ENCODE measurements around the gene SH3GLB1.

SH3GLB1 gene

GRCh38 chr1:86739648-86740509 is 35.5 kb downstream of the SH3GLB1 start:
- DNase-seq, result no peak

GRCh38 chr1:86741947-86742572 is 37.7 kb downstream of the SH3GLB1 start:
- DNase-seq, result peak; percentile 11 to 18

GRCh38 chr1:86747304-86747703 is 42.9 kb downstream of the SH3GLB1 start:
- no peak for DNase-seq

GRCh38 chr1:86748622-86749373 is 44.4 kb downstream of the SH3GLB1 start:
- DNase-seq, result no peak

- no peak for DNase-seq
Observed at GRCh38 chr1:86750076-86750475, 45.7 kb downstream of the SH3GLB1 start.

GRCh38 chr1:86750530-86750929 is 46.2 kb downstream of the SH3GLB1 start:
- no peak for DNase-seq

- DNase-seq, result no peak
Observed at GRCh38 chr1:86751923-86752322, 47.5 kb downstream of the SH3GLB1 start.

GRCh38 chr1:86753700-86754099 is 49.3 kb downstream of the SH3GLB1 start:
- no peak for DNase-seq

- no peak for DNase-seq
Observed at GRCh38 chr1:86754265-86754974, 50.0 kb downstream of the SH3GLB1 start.

GRCh38 chr1:86756062-86756406 is 51.7 kb downstream of the SH3GLB1 start:
- no peak for DNase-seq

- DNase-seq, result no peak
Observed at GRCh38 chr1:86757272-86757984, 53.1 kb downstream of the SH3GLB1 start.

- no peak for DNase-seq
Observed at GRCh38 chr1:86758570-86758969, 54.2 kb downstream of the SH3GLB1 start.

GRCh38 chr1:86760199-86760598 is 55.8 kb downstream of the SH3GLB1 start:
- DNase-seq, result no peak

GRCh38 chr1:86762336-86762735 is 58.0 kb downstream of the SH3GLB1 start:
- DNase-seq, result no peak

GRCh38 chr1:86764523-86764922 is 60.1 kb downstream of the SH3GLB1 start:
- no peak for DNase-seq

- DNase-seq, result no peak
Observed at GRCh38 chr1:86765073-86765472, 60.7 kb downstream of the SH3GLB1 start.

- no peak for DNase-seq
Observed at GRCh38 chr1:86765674-86766073, 61.3 kb downstream of the SH3GLB1 start.

GRCh38 chr1:86768554-86768953 is 64.2 kb downstream of the SH3GLB1 start:
- no peak for DNase-seq

- DNase-seq, result no peak
Observed at GRCh38 chr1:86769065-86769464, 64.7 kb downstream of the SH3GLB1 start.

GRCh38 chr1:86773341-86774288 is 69.2 kb downstream of the SH3GLB1 start:
- no peak for DNase-seq

Data from stimulated activated CD4-positive, alpha-beta T cell treated with anti-CD3 and anti-CD28 coated beads, Interleukin-4, amount 100 ng/mL, for 4 hours (primary cell).